Fibroblast of lung (primary cell): ENCODE data around the gene PHC2.

Source experiments
- EZH2 ChIP-seq: IDR thresholded peaks from 2 replicates; pipeline ENCODE4 v1.5.1; 2012; ENCODE audit warnings: low read length, control low read depth, mild to moderate bottlenecking; ENCODE audit errors: missing control alignments
- TF ChIP-seq, protein P1 (sequence below), 2 donors: IDR thresholded peaks in 1 of 2; conservative IDR thresholded peaks in 1 of 2; 1 replicate in 1 of 2; 2 replicates in 1 of 2; pipeline ENCODE4 v1.5.1; 2011 to 2012; ENCODE audit warnings: low read length in 2 of 2, control low read depth in 1 of 2, inconsistent platforms in 1 of 2, low read depth in 1 of 2, mild to moderate bottlenecking in 1 of 2

- no peak for TF ChIP-seq EZH2
- TF ChIP-seq, protein P1, sequence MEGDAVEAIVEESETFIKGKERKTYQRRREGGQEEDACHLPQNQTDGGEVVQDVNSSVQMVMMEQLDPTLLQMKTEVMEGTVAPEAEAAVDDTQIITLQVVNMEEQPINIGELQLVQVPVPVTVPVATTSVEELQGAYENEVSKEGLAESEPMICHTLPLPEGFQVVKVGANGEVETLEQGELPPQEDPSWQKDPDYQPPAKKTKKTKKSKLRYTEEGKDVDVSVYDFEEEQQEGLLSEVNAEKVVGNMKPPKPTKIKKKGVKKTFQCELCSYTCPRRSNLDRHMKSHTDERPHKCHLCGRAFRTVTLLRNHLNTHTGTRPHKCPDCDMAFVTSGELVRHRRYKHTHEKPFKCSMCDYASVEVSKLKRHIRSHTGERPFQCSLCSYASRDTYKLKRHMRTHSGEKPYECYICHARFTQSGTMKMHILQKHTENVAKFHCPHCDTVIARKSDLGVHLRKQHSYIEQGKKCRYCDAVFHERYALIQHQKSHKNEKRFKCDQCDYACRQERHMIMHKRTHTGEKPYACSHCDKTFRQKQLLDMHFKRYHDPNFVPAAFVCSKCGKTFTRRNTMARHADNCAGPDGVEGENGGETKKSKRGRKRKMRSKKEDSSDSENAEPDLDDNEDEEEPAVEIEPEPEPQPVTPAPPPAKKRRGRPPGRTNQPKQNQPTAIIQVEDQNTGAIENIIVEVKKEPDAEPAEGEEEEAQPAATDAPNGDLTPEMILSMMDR (conservative IDR thresholded peaks at IDR 0.05 in 1 of 2, IDR thresholded peaks at IDR 0.05 in 1 of 2; ENCODE audit: low read depth in 1 of 2, low read length in 2 of 2): no peak
These were observed 125.9 kb downstream of the PHC2 start for GRCh38 chr1:33305016-33305415.
